ENCODE data around the gene C3orf52.

DNA sequence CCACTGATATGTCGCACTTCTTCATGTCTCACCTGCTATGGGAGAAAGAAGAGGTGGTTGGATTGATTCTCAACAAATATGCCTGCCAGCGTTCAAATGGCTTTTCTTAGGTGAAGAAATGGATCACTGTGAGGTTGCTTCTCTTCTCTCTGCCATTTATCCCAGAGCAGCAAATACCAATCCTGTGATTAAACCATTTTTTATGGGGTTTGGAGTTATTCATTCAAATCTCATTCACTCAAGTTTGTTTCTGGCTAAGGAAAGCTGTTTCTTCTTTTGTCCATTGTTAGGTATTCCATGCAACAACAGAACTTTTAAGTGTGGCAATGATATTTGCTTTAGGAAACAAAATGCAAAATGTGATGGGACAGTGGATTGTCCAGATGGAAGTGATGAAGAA is 12.2 kb upstream of the C3orf52 start:
- TF ChIP-seq, protein P1, sequence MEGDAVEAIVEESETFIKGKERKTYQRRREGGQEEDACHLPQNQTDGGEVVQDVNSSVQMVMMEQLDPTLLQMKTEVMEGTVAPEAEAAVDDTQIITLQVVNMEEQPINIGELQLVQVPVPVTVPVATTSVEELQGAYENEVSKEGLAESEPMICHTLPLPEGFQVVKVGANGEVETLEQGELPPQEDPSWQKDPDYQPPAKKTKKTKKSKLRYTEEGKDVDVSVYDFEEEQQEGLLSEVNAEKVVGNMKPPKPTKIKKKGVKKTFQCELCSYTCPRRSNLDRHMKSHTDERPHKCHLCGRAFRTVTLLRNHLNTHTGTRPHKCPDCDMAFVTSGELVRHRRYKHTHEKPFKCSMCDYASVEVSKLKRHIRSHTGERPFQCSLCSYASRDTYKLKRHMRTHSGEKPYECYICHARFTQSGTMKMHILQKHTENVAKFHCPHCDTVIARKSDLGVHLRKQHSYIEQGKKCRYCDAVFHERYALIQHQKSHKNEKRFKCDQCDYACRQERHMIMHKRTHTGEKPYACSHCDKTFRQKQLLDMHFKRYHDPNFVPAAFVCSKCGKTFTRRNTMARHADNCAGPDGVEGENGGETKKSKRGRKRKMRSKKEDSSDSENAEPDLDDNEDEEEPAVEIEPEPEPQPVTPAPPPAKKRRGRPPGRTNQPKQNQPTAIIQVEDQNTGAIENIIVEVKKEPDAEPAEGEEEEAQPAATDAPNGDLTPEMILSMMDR (IDR thresholded peaks at IDR 0.05): no peak
- no peak for TF ChIP-seq POLR2A (IDR thresholded peaks at IDR 0.05)

Data from thyroid gland (tissue), 4 donors.